GM19238 (cell line): Measurements from ENCODE around the gene ARSB.

Source experiments
- DNase-seq: peaks from one replicate; pipeline ENCODE4 v3.0.0; 2011; ENCODE audit warnings: low spot score; ENCODE audit not compliant: insufficient read length

Gene ARSB

GRCh38 chr5:78838753-78839152 is 146.4 kb downstream of the ARSB start:
- no peak for DNase-seq

- DNase-seq: no peak
Observed at GRCh38 chr5:78837836-78838235, 147.3 kb downstream of the ARSB start.

GRCh38 chr5:78835176-78835575 is 149.9 kb downstream of the ARSB start:
- no peak for DNase-seq

- no peak for DNase-seq
Observed at GRCh38 chr5:78833284-78833683, 151.8 kb downstream of the ARSB start.

- DNase-seq: no peak
Observed at GRCh38 chr5:78830528-78831046, 154.5 kb downstream of the ARSB start.

GRCh38 chr5:78829811-78830527 is 155.1 kb downstream of the ARSB start:
- DNase-seq: no peak

GRCh38 chr5:78827725-78828124 is 157.4 kb downstream of the ARSB start:
- no peak for DNase-seq

GRCh38 chr5:78824831-78825281 is 160.3 kb downstream of the ARSB start:
- DNase-seq: no peak

GRCh38 chr5:78823196-78823595 is 161.9 kb downstream of the ARSB start:
- DNase-seq: no peak

- no peak for DNase-seq
Observed at GRCh38 chr5:78821536-78822021, 163.5 kb downstream of the ARSB start.

GRCh38 chr5:78819707-78820106 is 165.4 kb downstream of the ARSB start:
- no peak for DNase-seq

GRCh38 chr5:78819166-78819565 is 165.9 kb downstream of the ARSB start:
- DNase-seq: no peak

- DNase-seq: no peak
Observed at GRCh38 chr5:78816143-78816765, 168.9 kb downstream of the ARSB start.

GRCh38 chr5:78813906-78814530 is 171.1 kb downstream of the ARSB start:
- DNase-seq: no peak

- no peak for DNase-seq
Observed at GRCh38 chr5:78813286-78813685, 171.8 kb downstream of the ARSB start.

- DNase-seq: no peak
Observed at GRCh38 chr5:78811866-78812265, 173.2 kb downstream of the ARSB start.

- no peak for DNase-seq
Observed at GRCh38 chr5:78811121-78811817, 173.8 kb downstream of the ARSB start.

GRCh38 chr5:78810098-78810920 is 174.8 kb downstream of the ARSB start:
- no peak for DNase-seq

GRCh38 chr5:78809444-78809843 is 175.7 kb downstream of the ARSB start:
- no peak for DNase-seq

- no peak for DNase-seq
Observed at GRCh38 chr5:78808818-78809217, 176.3 kb downstream of the ARSB start.

- no peak for DNase-seq
Observed at GRCh38 chr5:78808380-78808779, 176.7 kb downstream of the ARSB start.
